Measurements from ENCODE around the gene MAMDC4. TPM values are rescaled to one million over a fixed set of nuclear protein-coding genes. Genes with fewer than 3 reads are reported as not detected.
"Not testable (repeated sequence)": the region's sequence is repeated elsewhere in the genome, so short reads cannot be mapped to it uniquely, and the experiment has no call there.

MAMDC4 gene
- total RNA-seq: 10 to 100 TPM; 11.0 to 61.7 TPM

DNA sequence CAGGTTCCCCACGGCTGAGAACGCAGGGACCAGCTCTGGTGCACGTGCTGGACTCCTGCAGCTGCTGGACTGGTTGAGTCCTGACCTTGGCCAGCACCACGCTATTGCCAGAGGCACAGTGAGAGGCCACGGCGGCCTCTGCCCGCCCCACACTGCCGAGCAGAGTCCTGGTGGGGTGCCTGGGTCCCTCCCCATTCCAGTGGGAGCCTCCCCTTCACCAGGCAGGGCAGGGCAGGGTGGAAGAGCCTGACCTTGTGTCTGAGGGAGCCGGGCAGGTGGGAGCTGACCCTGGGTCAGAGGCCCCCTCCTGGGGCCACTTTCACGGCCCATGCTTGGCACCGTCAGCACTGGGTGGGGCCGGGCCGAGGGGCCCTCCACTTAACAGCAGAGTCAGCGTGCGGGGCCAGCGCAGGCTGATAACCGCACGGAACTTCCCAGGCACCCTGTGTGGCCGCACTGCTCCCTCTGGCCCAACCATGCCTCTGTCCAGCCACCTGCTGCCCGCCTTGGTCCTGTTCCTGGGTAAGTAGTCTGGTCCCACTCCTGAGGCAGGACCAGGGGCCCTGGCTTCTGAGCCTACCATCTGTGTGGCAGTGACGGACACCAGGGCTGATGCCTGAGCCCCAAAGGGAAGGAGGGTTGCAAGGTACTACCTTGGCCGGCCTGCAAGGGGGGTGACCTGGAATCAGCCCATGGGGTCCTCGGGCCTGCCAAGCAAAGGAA is at the start of gene MAMDC4:
Gene MAMDC4 (plus strand): TSS at position 406 of the 723 bp plus-strand sequence. CDS start 71 bp downstream, at position 477.
- Histone ChIP-seq H3K4me3 (no peak within 1 kb of the TSS), H3K9ac (ENCODE audit: low read depth in 2 of 2, low read length in 2 of 2) (peak within 1 kb of the TSS in 1 of 2 donors; percentile 24), H3K36me3 (no peaks in the 10 kb centered on the region), H3K4me1 (peaks cover 6% of the 10 kb centered on the region), H3K27me3 (no peaks in the 10 kb centered on the region), H3K27ac (no peak within 1 kb of the TSS), H3K9me3 (no peaks in the 10 kb centered on the region)
- peak; percentile 17 for DNase-seq
- intact Hi-C loops (cut with DNase I): no loop called here
- TF ChIP-seq, protein P1, sequence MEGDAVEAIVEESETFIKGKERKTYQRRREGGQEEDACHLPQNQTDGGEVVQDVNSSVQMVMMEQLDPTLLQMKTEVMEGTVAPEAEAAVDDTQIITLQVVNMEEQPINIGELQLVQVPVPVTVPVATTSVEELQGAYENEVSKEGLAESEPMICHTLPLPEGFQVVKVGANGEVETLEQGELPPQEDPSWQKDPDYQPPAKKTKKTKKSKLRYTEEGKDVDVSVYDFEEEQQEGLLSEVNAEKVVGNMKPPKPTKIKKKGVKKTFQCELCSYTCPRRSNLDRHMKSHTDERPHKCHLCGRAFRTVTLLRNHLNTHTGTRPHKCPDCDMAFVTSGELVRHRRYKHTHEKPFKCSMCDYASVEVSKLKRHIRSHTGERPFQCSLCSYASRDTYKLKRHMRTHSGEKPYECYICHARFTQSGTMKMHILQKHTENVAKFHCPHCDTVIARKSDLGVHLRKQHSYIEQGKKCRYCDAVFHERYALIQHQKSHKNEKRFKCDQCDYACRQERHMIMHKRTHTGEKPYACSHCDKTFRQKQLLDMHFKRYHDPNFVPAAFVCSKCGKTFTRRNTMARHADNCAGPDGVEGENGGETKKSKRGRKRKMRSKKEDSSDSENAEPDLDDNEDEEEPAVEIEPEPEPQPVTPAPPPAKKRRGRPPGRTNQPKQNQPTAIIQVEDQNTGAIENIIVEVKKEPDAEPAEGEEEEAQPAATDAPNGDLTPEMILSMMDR (IDR thresholded peaks at IDR 0.05): no peak

DNA sequence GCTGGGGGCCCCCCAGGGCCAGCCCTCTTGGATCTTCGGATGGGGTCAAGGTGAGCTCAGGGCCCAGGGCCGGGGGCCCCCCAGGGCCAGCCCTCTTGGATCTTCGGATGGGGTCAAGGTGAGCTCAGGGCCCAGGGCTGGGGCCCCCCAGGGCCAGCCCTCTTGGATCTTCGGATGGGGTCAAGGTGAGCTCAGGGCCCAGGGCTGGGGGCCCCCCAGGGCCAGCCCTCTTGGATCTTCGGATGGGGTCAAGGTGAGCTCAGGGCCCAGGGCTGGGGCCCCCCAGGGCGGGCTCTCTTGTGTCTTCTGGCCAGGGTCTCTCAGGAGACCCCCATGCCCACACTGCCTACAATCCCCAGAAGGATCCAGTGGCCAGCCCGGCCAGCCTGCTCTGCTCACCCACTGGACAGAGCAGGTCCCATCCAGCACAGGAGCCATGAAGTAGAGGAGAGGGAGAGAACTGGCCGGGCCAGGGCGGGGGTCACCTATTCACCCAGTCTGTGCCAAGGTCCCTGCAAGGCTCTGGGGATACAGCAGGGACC is 49.1 kb upstream of the MAMDC4 start:
- H3K36me3 ChIP-seq; H3K27ac ChIP-seq; intact Hi-C loops (cut with DNase I); DNase-seq; H3K9ac ChIP-seq (ENCODE audit: low read depth in 2 of 2, low read length in 2 of 2); H3K4me3 ChIP-seq; H3K9me3 ChIP-seq; H3K27me3 ChIP-seq: not testable (repeated sequence)
- peaks cover 20% of the 10 kb centered on the region for H3K4me1 ChIP-seq

DNA sequence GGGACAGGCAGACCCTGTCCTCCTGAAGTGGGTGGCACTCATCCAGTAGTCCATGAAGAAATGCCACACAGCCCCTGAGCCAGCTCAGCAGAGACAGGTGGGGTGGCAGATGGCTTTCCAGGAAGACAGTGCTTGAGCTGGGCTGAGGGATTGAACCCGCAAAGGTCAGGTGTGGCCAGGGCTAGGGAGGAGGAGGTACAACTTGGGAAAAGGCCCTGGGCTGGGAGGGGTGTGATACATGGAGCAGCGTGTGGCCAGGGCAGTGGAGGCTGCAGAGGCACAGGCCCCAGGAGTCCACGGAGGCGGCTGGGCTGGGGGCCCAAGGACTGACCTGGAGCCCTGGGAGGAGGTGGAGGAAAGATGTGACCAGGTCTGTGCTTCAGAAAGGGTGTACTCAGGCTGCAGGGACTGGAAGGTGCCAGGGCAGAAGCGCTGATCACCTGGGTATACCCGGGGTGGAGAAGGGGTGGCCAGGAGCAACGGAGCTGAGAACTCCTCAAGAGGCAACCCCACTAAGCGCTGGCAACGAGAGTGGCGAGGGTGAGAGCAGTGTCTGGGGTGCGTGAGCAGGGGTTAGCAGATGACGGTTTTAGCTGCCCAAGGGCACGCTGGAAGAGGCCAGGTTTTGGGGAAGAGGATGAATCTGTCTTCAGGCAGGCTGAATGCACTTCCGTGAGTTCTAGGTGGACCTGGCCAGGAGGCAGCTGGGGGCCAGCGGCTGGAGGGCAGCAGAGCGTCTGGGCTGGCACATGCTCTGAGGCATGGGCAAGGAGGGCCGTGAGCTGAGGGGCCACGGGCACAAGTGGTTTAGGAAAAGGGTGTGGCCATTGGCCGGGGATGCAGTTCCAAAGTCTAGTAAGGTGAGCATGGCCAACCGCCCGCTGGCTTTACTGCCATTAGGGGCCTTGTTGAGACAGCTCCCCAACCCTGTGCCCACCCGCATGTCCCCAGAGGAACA is 48.3 kb upstream of the MAMDC4 start:
- H3K27me3 ChIP-seq: no peaks in the 10 kb centered on the region
- no peak overlapping the region for H3K27ac ChIP-seq
- H3K4me3 ChIP-seq: no peak overlapping the region
- H3K9ac ChIP-seq (ENCODE audit: low read depth in 2 of 2, low read length in 2 of 2): peak overlapping the region in 1 of 2 donors; percentile 27
- no peaks in the 10 kb centered on the region for H3K36me3 ChIP-seq
- intact Hi-C loops (cut with DNase I): no loop called here
- peak; percentile 17 for DNase-seq
- H3K4me1 ChIP-seq: peaks cover 15% of the 10 kb centered on the region
- no peaks in the 10 kb centered on the region for H3K9me3 ChIP-seq
- TF ChIP-seq, protein P1 (IDR thresholded peaks at IDR 0.05): no peak

DNA sequence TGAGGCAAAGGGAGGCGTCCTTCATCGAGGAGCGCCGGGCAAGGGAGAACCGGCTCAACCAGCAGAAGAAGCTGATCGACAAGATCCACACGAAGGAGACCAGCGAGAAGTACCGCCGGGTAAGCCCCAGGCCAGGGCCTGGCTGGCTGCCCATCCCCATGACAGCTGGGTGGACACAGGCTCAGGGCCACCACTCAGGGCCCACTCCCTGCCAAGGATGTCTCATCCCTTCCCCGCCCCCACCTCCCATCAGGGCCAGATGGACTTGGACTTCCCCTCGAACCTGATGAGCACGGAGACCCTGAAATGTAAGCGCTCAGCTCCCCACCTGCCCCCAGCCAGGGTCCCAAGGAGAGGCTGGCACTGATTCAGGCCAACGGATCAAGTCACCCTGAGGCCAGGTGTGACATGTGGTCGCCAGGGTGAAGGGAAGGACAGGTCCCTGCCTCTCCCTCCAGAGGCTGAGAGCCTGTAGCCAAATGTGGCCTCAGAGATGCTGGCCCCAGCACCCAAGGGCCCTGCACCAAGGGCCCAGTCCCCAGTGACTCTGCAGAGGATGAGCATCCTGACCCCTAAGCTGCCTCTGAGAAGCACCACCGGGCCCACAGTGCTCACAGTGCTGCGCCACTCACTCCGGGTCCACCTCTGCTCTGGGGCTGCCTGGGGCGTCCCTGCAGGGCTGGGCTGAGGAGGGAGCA is 47.5 kb upstream of the MAMDC4 start:
- intact Hi-C loops (cut with DNase I): no loop called here
- Histone ChIP-seq H3K27ac (no peak overlapping the region), H3K4me1 (peaks cover 15% of the 10 kb centered on the region), H3K36me3 (no peaks in the 10 kb centered on the region), H3K27me3 (no peaks in the 10 kb centered on the region), H3K9me3 (no peaks in the 10 kb centered on the region), H3K9ac (ENCODE audit: low read depth in 2 of 2, low read length in 2 of 2) (no peak overlapping the region), H3K4me3 (no peak overlapping the region)
- TF ChIP-seq, protein P1 (IDR thresholded peaks at IDR 0.05): no peak
- no peak for DNase-seq

DNA sequence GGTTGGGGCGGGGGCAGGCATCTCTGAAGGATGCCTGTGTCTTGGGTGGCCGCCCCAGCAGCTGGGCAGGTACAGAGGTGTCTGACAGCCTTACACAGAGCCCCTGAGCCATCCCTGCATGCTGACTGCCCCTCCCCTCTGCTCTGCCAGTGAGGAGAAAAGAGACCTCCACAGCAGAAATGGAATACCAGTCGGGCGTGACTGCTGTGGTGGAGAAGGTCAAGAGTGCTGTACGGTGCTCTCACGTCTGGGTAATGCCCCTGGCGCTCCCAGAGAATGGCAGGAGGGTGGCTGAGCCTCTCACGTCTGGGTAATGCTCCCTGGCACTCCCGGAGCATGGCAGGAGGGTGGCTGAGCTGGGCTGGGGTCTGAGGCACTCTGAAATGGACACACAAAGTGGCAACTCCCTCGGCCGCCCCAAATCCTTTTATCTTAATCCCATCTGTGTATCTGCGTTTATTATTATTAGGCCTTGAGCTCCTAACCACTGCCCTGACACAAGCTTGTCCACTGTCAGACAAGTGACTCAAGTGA is 46.9 kb upstream of the MAMDC4 start:
- intact Hi-C loops (cut with DNase I): no loop called here
- no peaks in the 10 kb centered on the region for H3K27me3 ChIP-seq

More for the DNA sequence above, 46.9 kb upstream of the MAMDC4 start:
- H3K9me3 ChIP-seq: no peaks in the 10 kb centered on the region
- H3K27ac ChIP-seq: no peak overlapping the region
- H3K4me1 ChIP-seq: peaks cover 21% of the 10 kb centered on the region
- no peak overlapping the region for H3K9ac ChIP-seq (ENCODE audit: low read depth in 2 of 2, low read length in 2 of 2)
- DNase-seq: no peak
- no peak overlapping the region for H3K4me3 ChIP-seq
- TF ChIP-seq, protein P1 (IDR thresholded peaks at IDR 0.05): no peak
- H3K36me3 ChIP-seq: no peaks in the 10 kb centered on the region
